ENCODE measurements around the gene THAP8. TPM values are rescaled to one million over a fixed set of nuclear protein-coding genes. Genes with fewer than 3 reads are reported as not detected.

THAP8 gene
- total RNA-seq, 1 experiment from 2014 or later, result 3.6 TPM

DNA sequence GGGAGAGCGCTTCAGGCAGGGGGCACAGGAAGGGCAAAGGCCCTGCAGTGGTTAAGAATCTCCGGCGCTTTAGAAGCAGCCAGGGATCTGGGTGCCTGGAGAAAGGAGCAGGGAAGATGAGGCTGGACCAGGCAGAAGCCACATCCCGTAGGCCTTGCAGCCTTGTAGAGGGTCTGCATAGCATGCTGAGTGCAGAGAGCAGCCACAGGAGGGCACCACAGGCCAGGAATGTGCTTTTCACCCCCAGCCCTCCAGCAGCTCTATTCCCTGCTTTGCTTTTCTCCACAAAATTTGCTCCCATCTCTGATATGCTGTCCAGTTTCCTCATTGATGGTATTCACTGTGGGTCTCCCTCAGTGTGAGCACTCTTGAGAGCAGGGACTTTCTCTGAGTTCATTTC is 6.3 kb upstream of the THAP8 start:
- DNase-seq, result peak; percentile 77
- H3K9me3 ChIP-seq (ENCODE audit: low read length), result no peaks in the 10 kb centered on the region
- no peak overlapping the region for H3K4me3 ChIP-seq (ENCODE audit: low read length)
- no peak overlapping the region for H2AFZ ChIP-seq (ENCODE audit: low read length)
- peaks cover 67% of the 10 kb centered on the region for H3K4me1 ChIP-seq (ENCODE audit: low read length)
- H3K27me3 ChIP-seq (ENCODE audit: low read length), result no peaks in the 10 kb centered on the region
- H3K36me3 ChIP-seq (ENCODE audit: insufficient read depth, low read length), result peaks cover 26% of the 10 kb centered on the region
- no peaks in the 10 kb centered on the region for H3K9me2 ChIP-seq (replicated peaks; ENCODE audit: insufficient read depth, low read length)
- peak overlapping the region; percentile 52 for H3K9ac ChIP-seq (ENCODE audit: low read length)
- 0 out of 2 replicates have a peak, but pooled peaks cover 3% of the 10 kb centered on the region for H4K20me1 ChIP-seq (ENCODE audit: insufficient read depth, low read depth, low read length)
- peak overlapping the region; percentile 55 for H3K4me2 ChIP-seq (ENCODE audit: low read depth, low read length, poor library complexity, severe bottlenecking)
- H3K27ac ChIP-seq (ENCODE audit: low read length), result peak overlapping the region; percentile 90
- H3K79me2 ChIP-seq (ENCODE audit: low read length), result peaks cover 68% of the 10 kb centered on the region

GRCh38 chr19:36059180-36059910 is 5.3 kb upstream of the THAP8 start:
- H3K27ac ChIP-seq (ENCODE audit: low read length), result peak overlapping the region; percentile 44; the same call in 1 of the 2 replicates
- no peak overlapping the region for H2AFZ ChIP-seq (ENCODE audit: low read length)
- H3K4me2 ChIP-seq (ENCODE audit: low read depth, low read length, poor library complexity, severe bottlenecking), result peak overlapping the region; percentile 55
- H3K36me3 ChIP-seq (ENCODE audit: insufficient read depth, low read length), result peaks cover 23% of the 10 kb centered on the region; the same call in 1 of the 2 replicates
- no peaks in the 10 kb centered on the region for H3K27me3 ChIP-seq (ENCODE audit: low read length)
- H4K20me1 ChIP-seq (ENCODE audit: insufficient read depth, low read depth, low read length), result 0 out of 2 replicates have a peak, but pooled peaks cover 3% of the 10 kb centered on the region
- H3K9me2 ChIP-seq (replicated peaks; ENCODE audit: insufficient read depth, low read length), result no peaks in the 10 kb centered on the region
- DNase-seq, result no peak
- peaks cover 71% of the 10 kb centered on the region for H3K79me2 ChIP-seq (ENCODE audit: low read length)
- peak overlapping the region; percentile 29; the same call in 1 of the 2 replicates for H3K9ac ChIP-seq (ENCODE audit: low read length)
- H3K4me1 ChIP-seq (ENCODE audit: low read length), result peaks cover 67% of the 10 kb centered on the region
- no peak overlapping the region for H3K4me3 ChIP-seq (ENCODE audit: low read length)
- H3K9me3 ChIP-seq (ENCODE audit: low read length), result no peaks in the 10 kb centered on the region

- H3K79me2 ChIP-seq (ENCODE audit: low read length), result peaks cover 68% of the 10 kb centered on the region
- no peak overlapping the region for H3K4me2 ChIP-seq (ENCODE audit: low read depth, low read length, poor library complexity, severe bottlenecking)
- no peak overlapping the region for H3K4me3 ChIP-seq (ENCODE audit: low read length)
- no peaks in the 10 kb centered on the region for H3K9me3 ChIP-seq (ENCODE audit: low read length)
- 0 out of 2 replicates have a peak, but pooled peaks cover 3% of the 10 kb centered on the region for H4K20me1 ChIP-seq (ENCODE audit: insufficient read depth, low read depth, low read length)
- H3K9ac ChIP-seq (ENCODE audit: low read length), result peak overlapping the region; percentile 20; the same call in 1 of the 2 replicates
- H3K9me2 ChIP-seq (replicated peaks; ENCODE audit: insufficient read depth, low read length), result no peaks in the 10 kb centered on the region
- H3K36me3 ChIP-seq (ENCODE audit: insufficient read depth, low read length), result peaks cover 19% of the 10 kb centered on the region; the same call in 1 of the 2 replicates
- H3K27ac ChIP-seq (ENCODE audit: low read length), result no peak overlapping the region
- no peak overlapping the region for H2AFZ ChIP-seq (ENCODE audit: low read length)
- peaks cover 65% of the 10 kb centered on the region for H3K4me1 ChIP-seq (ENCODE audit: low read length)
- DNase-seq, result no peak
- no peaks in the 10 kb centered on the region for H3K27me3 ChIP-seq (ENCODE audit: low read length)
Observed at GRCh38 chr19:36058481-36059179, 4.5 kb upstream of the THAP8 start.

- Histone ChIP-seq H3K27me3 (ENCODE audit: low read length) (no peaks in the 10 kb centered on the region), H3K9ac (ENCODE audit: low read length) (peak within 1 kb of the TSS; percentile 90), H3K79me2 (ENCODE audit: low read length) (peaks cover 53% of the 10 kb centered on the region), H3K27ac (ENCODE audit: low read length) (peak within 1 kb of the TSS; percentile 90), H3K36me3 (ENCODE audit: insufficient read depth, low read length) (peaks cover 9% of the 10 kb centered on the region; the same call in 1 of the 2 replicates), H4K20me1 (ENCODE audit: insufficient read depth, low read depth, low read length) (0 out of 2 replicates have a peak, but pooled peaks cover 3% of the 10 kb centered on the region), H3K4me2 (ENCODE audit: low read depth, low read length, poor library complexity, severe bottlenecking) (peak within 1 kb of the TSS; percentile 91), H3K4me3 (ENCODE audit: low read length) (peak within 1 kb of the TSS; percentile 94), H2AFZ (ENCODE audit: low read length) (peak within 1 kb of the TSS; percentile 87; the same call in 1 of the 2 replicates), H3K9me2 (replicated peaks; ENCODE audit: insufficient read depth, low read length) (no peaks in the 10 kb centered on the region), H3K9me3 (ENCODE audit: low read length) (no peaks in the 10 kb centered on the region), H3K4me1 (ENCODE audit: low read length) (peaks cover 66% of the 10 kb centered on the region)
- peak; percentile 97 for DNase-seq
Observed at GRCh38 chr19:36054733-36055686, 925 bp upstream of the THAP8 start, which contains the start of gene WDR62. WDR62 (plus strand) TSS chr19:36054897; CDS start chr19:36054972, 75 bp downstream.

GRCh38 chr19:36051637-36052036 is 2.4 kb downstream of the THAP8 start:
- Histone ChIP-seq H3K79me2 (ENCODE audit: low read length) (peaks cover 26% of the 10 kb centered on the region), H3K9ac (ENCODE audit: low read length) (no peak overlapping the region), H3K27ac (ENCODE audit: low read length) (no peak overlapping the region), H2AFZ (ENCODE audit: low read length) (no peak overlapping the region), H3K27me3 (ENCODE audit: low read length) (no peaks in the 10 kb centered on the region), H3K4me3 (ENCODE audit: low read length) (no peak overlapping the region), H3K9me3 (ENCODE audit: low read length) (no peaks in the 10 kb centered on the region), H3K9me2 (replicated peaks; ENCODE audit: insufficient read depth, low read length) (no peaks in the 10 kb centered on the region), H3K4me1 (ENCODE audit: low read length) (peaks cover 36% of the 10 kb centered on the region), H3K36me3 (ENCODE audit: insufficient read depth, low read length) (no peaks in the 10 kb centered on the region), H3K4me2 (ENCODE audit: low read depth, low read length, poor library complexity, severe bottlenecking) (no peak overlapping the region), H4K20me1 (ENCODE audit: insufficient read depth, low read depth, low read length) (no peaks in the 10 kb centered on the region)
- DNase-seq, result peak; percentile 70

DNA sequence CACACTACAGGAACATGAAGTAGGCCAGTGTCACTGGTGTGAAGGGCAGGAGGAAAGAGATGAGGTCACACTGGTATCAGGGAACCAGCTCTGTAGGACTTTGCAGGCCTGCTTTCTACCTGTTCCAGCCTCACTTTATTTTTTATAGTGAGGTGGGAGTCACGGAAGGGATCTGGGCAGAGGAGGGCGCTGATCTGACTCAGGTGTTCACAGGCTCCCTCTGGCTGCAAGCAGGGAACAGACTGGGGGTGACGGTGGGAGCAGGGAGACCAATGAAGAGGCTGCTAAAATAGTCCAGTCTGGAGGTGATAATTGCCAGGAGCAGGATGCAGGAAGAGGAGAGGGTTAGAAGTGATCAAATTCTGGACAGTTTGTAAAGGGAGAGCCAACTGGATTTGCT is 2.8 kb downstream of the THAP8 start:
- Histone ChIP-seq H3K36me3 (ENCODE audit: insufficient read depth, low read length) (no peaks in the 10 kb centered on the region), H3K9me2 (replicated peaks; ENCODE audit: insufficient read depth, low read length) (no peaks in the 10 kb centered on the region), H2AFZ (ENCODE audit: low read length) (no peak overlapping the region), H3K4me2 (ENCODE audit: low read depth, low read length, poor library complexity, severe bottlenecking) (no peak overlapping the region), H3K79me2 (ENCODE audit: low read length) (peaks cover 22% of the 10 kb centered on the region), H3K4me1 (ENCODE audit: low read length) (peaks cover 32% of the 10 kb centered on the region), H4K20me1 (ENCODE audit: insufficient read depth, low read depth, low read length) (no peaks in the 10 kb centered on the region), H3K9me3 (ENCODE audit: low read length) (no peaks in the 10 kb centered on the region), H3K4me3 (ENCODE audit: low read length) (no peak overlapping the region), H3K27ac (ENCODE audit: low read length) (no peak overlapping the region), H3K9ac (ENCODE audit: low read length) (no peak overlapping the region; the same call in 1 of the 2 replicates), H3K27me3 (ENCODE audit: low read length) (no peaks in the 10 kb centered on the region)
- DNase-seq, result peak; percentile 49

- H3K27ac ChIP-seq (ENCODE audit: low read length), result no peak overlapping the region
- H3K9ac ChIP-seq (ENCODE audit: low read length), result no peak overlapping the region
- H3K9me2 ChIP-seq (replicated peaks; ENCODE audit: insufficient read depth, low read length), result no peaks in the 10 kb centered on the region
- 0 out of 2 replicates have a peak, but pooled peaks cover 2% of the 10 kb centered on the region for H3K36me3 ChIP-seq (ENCODE audit: insufficient read depth, low read length)
- H3K79me2 ChIP-seq (ENCODE audit: low read length), result peaks cover 9% of the 10 kb centered on the region; the same call in 1 of the 2 replicates
- peak; percentile 42 for DNase-seq
- no peaks in the 10 kb centered on the region for H4K20me1 ChIP-seq (ENCODE audit: insufficient read depth, low read depth, low read length)
- no peak overlapping the region for H3K4me2 ChIP-seq (ENCODE audit: low read depth, low read length, poor library complexity, severe bottlenecking)
- H3K27me3 ChIP-seq (ENCODE audit: low read length), result no peaks in the 10 kb centered on the region
- no peak overlapping the region for H3K4me3 ChIP-seq (ENCODE audit: low read length)
- H2AFZ ChIP-seq (ENCODE audit: low read length), result no peak overlapping the region
- H3K9me3 ChIP-seq (ENCODE audit: low read length), result no peaks in the 10 kb centered on the region
- H3K4me1 ChIP-seq (ENCODE audit: low read length), result peaks cover 25% of the 10 kb centered on the region
Observed at GRCh38 chr19:36049080-36049698, 4.9 kb downstream of the THAP8 start.
